Measurements from ENCODE around the gene CD6.

Gene CD6

GRCh38 chr11:61008971-61009370 is 37.5 kb downstream of the CD6 start:
- no peak for DNase-seq (ENCODE audit: low read depth in 3 of 3)

GRCh38 chr11:61009392-61010275 is 38.2 kb downstream of the CD6 start:
- no peak for DNase-seq (ENCODE audit: low read depth in 3 of 3)

- no peak for DNase-seq (ENCODE audit: low read depth in 3 of 3)
Observed at GRCh38 chr11:61010466-61011228, 39.2 kb downstream of the CD6 start.

- DNase-seq (ENCODE audit: low read depth in 3 of 3): no peak
Observed at GRCh38 chr11:61011229-61011870, 39.9 kb downstream of the CD6 start.

GRCh38 chr11:61011950-61012736 is 40.7 kb downstream of the CD6 start:
- no peak for DNase-seq (ENCODE audit: low read depth in 3 of 3)

- DNase-seq (ENCODE audit: low read depth in 3 of 3): no peak
Observed at GRCh38 chr11:61012737-61013215, 41.3 kb downstream of the CD6 start.

GRCh38 chr11:61018059-61018458 is 46.6 kb downstream of the CD6 start:
- no peak for DNase-seq (ENCODE audit: low read depth in 3 of 3)

- no peak for DNase-seq (ENCODE audit: low read depth in 3 of 3)
Observed at GRCh38 chr11:61019037-61019831, 47.8 kb downstream of the CD6 start.

- no peak for DNase-seq (ENCODE audit: low read depth in 3 of 3)
Observed at GRCh38 chr11:61019832-61020405, 48.4 kb downstream of the CD6 start.

- no peak for DNase-seq (ENCODE audit: low read depth in 3 of 3)
Observed at GRCh38 chr11:61020551-61021235, 49.2 kb downstream of the CD6 start.

GRCh38 chr11:61021661-61022212 is 50.3 kb downstream of the CD6 start:
- peak; percentile 73 to 88 (median 77) for DNase-seq (ENCODE audit: low read depth in 3 of 3)

GRCh38 chr11:61022311-61023085 is 51.0 kb downstream of the CD6 start:
- no peak for DNase-seq (ENCODE audit: low read depth in 3 of 3)

- DNase-seq (ENCODE audit: low read depth in 3 of 3): peak in 2 of 3 experiments; percentile 67 to 76
Observed at GRCh38 chr11:61023086-61023965, 51.8 kb downstream of the CD6 start.

- DNase-seq (ENCODE audit: low read depth in 3 of 3): no peak
Observed at GRCh38 chr11:61023966-61024295, 52.5 kb downstream of the CD6 start.

- no peak for DNase-seq (ENCODE audit: low read depth in 3 of 3)
Observed at GRCh38 chr11:61024938-61025820, 53.7 kb downstream of the CD6 start.

GRCh38 chr11:61025821-61026120 is 54.3 kb downstream of the CD6 start:
- no peak for DNase-seq (ENCODE audit: low read depth in 3 of 3)
